NCI-H2107 treated with DMSO at 0.1 percent for 48 hours (cell line): ENCODE measurements around the gene CELF2.
"Not testable (repeated sequence)": the region's sequence is repeated elsewhere in the genome, so short reads cannot be mapped to it uniquely, and the experiment has no call there.

ENCODE experiments used
- DNase-seq: peaks from one replicate; lab custom pipeline; 2025; ENCODE audit not compliant: unreplicated experiment; lab: John Stamatoyannopoulos, UW

The CELF2 gene

DNA sequence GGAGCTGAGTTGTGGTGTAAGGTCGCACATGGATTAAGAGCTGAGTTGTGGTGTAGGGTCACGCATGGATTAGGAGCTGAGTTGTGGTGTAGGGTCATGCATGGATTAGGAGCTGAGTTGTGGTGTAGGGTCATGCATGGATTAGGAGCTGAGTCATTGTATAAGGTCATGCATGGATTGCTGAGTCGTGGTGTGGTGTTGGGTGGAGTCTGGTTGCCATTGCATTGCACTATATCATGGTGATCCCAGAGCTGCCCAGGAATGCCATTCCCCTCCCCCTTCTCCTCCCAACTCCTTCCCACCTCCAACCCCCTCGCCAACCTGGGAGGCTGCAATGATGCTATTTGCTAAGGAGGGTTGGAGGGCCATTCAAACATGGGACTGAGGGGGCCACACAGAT, 349.2 kb downstream of the CELF2 start:
- DNase-seq: not testable (repeated sequence)

DNA sequence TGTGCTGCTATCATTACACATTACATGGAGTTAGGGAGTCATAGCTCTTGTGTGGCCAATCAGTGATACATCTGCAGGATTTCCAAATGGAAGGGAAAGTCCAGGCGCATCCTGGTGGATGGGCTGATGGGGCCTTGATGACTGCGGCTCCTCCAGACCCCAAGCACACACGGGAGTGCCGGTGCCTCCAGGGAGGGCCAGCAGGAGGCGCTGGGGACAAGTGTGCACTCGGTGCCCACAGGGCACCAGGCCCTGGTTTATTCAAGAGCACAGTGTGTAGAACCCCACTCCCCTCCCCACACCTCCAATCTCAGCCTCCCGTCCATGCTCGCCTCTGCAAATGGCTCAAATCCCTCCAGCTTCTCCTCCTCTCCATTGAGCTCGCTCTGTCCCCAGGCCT, 349.8 kb downstream of the CELF2 start:
- no peak for DNase-seq

- DNase-seq: no peak
Observed at GRCh38 chr10:11373717-11374171, 356.1 kb downstream of the CELF2 start.

DNA sequence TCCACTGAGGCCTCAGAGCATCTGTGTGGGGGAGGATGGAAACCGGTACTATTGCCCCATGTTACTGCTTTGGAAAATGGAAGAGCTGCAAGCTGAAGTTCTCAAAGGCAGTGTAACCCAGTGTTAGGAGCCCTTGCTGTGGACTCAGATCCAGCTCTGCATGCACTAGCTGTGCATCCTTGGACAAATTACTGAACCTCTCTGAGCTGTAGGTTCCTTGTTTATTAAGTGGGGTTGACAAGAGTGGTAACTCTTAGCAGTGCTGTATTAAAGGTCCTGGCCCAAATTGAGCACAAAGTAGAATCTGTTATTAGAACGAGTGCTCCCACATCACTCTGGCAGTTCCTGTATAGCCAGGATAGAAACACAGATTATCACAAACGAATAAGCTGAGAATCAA, 359.6 kb downstream of the CELF2 start:
- DNase-seq: no peak

GRCh38 chr10:11378835-11379234, 361.2 kb downstream of the CELF2 start:
- no peak for DNase-seq

DNA sequence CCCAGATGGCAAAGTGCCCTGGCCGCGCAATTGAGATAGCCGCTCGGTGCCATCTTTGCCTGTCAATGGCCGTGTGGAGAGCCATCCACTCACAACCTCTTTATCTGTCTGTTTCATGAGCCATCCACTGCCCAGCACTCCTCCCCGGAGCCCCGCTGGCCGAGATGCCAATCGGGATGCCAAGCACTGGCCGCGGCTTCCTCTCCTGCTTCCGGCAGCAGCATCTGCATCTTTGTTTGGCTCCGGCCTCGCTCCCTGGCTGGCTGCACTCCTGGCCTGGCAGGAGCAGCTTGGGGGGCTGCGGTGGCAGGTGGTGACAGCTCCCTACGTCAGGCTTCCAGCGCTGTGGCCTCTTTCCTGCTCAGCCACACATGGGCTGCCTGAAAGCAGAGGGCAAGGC, 362.1 kb downstream of the CELF2 start:
- DNase-seq: no peak

DNA sequence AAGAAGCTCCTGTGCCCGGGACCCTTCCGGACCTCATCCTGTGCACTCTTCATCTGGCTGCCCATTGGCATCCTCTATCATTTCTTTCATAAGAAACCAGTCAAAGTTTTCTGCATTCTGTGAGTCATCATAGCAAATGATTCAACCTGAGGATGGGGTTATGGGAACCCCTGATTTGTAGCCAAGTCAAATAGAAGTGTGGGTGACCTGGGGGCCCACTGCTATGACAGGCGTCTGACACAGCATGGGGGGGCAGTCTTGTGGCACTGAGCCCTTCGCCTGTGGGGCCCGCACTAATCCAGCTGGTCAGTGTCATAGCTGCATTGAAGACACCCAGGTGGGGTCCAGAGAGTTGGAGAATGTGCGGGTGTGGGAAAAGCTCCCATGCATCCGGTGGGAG, 363.4 kb downstream of the CELF2 start:
- DNase-seq: no peak

- no peak for DNase-seq
Observed at GRCh38 chr10:11381511-11381910, 363.8 kb downstream of the CELF2 start.

GRCh38 chr10:11382187-11382586, 364.5 kb downstream of the CELF2 start:
- no peak for DNase-seq

- DNase-seq: no peak
Observed at GRCh38 chr10:11386044-11386443, 368.4 kb downstream of the CELF2 start.
